Stimulated activated CD4-positive, alpha-beta T cell treated with anti-CD3 and anti-CD28 coated beads, Interleukin-4, amount 100 ng/mL, for 24 hours (primary cell): ENCODE data around the gene APRT.

Source experiments
- DNase-seq: peaks from one replicate; pipeline ENCODE4 v3.0.0-alpha.2; 2020

Gene APRT

GRCh38 chr16:88770461-88771293 is 41.1 kb downstream of the APRT start:
- no peak for DNase-seq

- peak; percentile 20 for DNase-seq
Observed at GRCh38 chr16:88769617-88770460, 41.9 kb downstream of the APRT start.

- DNase-seq: no peak
Observed at GRCh38 chr16:88768071-88768783, 43.5 kb downstream of the APRT start.

- DNase-seq: no peak
Observed at GRCh38 chr16:88767546-88768070, 44.1 kb downstream of the APRT start.

GRCh38 chr16:88766975-88767374 is 44.8 kb downstream of the APRT start:
- DNase-seq: no peak

GRCh38 chr16:88764913-88765349 is 46.8 kb downstream of the APRT start:
- DNase-seq: no peak

GRCh38 chr16:88764080-88764479 is 47.6 kb downstream of the APRT start:
- DNase-seq: no peak

GRCh38 chr16:88763502-88764053 is 48.1 kb downstream of the APRT start:
- no peak for DNase-seq

- no peak for DNase-seq
Observed at GRCh38 chr16:88762941-88763340, 48.8 kb downstream of the APRT start.

GRCh38 chr16:88762258-88762870 is 49.4 kb downstream of the APRT start:
- DNase-seq: no peak

- no peak for DNase-seq
Observed at GRCh38 chr16:88761830-88762229, 49.9 kb downstream of the APRT start.

- no peak for DNase-seq
Observed at GRCh38 chr16:88761143-88761534, 50.6 kb downstream of the APRT start.

GRCh38 chr16:88760424-88761142 is 51.1 kb downstream of the APRT start:
- DNase-seq: no peak

- DNase-seq: no peak
Observed at GRCh38 chr16:88759976-88760350, 51.8 kb downstream of the APRT start.
